Endothelial cell of umbilical vein (primary cell): ENCODE measurements around the gene SMYD4. TPM values are rescaled to one million over a fixed set of nuclear protein-coding genes. Genes with fewer than 3 reads are reported as not detected.

ENCODE experiments used
- BruUV-seq: library from RNA; stranded (reverse); fragments of 400-500 nt; replicated peaks from 2 replicates; lab custom pipeline; 2021; lab: Mats Ljungman, UMichigan
- CTCF ChIA-PET: fragments of 300-600, 350-600 bp; sonication (Branson Sonifier 250); formaldehyde crosslinking; loops from one replicate; lab custom pipeline; 2021; ENCODE audit warnings: antibody characterized with exemption, inconsistent platforms; lab: Charles Lee
- POLR2A ChIA-PET: fragments of 300-600, 350-600 bp; sonication (Branson Sonifier 250); formaldehyde crosslinking; loops from one replicate; lab custom pipeline; 2021; ENCODE audit warnings: antibody characterized with exemption, inconsistent platforms; lab: Charles Lee
- DNase-seq: peaks from one replicate; pipeline ENCODE4 v3.0.0-alpha.2; 2011; ENCODE audit warnings: low read depth, low spot score
- FAIRE-seq: peaks from 2 replicates; lab custom pipeline; 2011; peaks lifted over from hg19 to GRCh38; lab: Jason Lieb, UNC
- H2AFZ ChIP-seq: 2 replicates; pipeline ENCODE4 v1.6.0; 2012; ENCODE audit warnings: low read depth, low read length, control low read depth, inconsistent platforms
- H3K27ac ChIP-seq: 2 replicates; pipeline ENCODE4 v1.5.1; 2011; ENCODE audit warnings: low read depth, mild to moderate bottlenecking, control low read depth, low read length, moderate library complexity; ENCODE audit not compliant: insufficient read depth
- H3K27me3 ChIP-seq, 2 experiments: 2 replicates each; pipeline versions ENCODE4 v1.6.0 to v1.6.1; 2011; ENCODE audit warnings: low read length in 2 of 2, mixed read lengths in 1 of 2; ENCODE audit not compliant: control insufficient read depth in 2 of 2, insufficient read depth in 2 of 2
- H3K36me3 ChIP-seq, 2 experiments: 2 replicates in 1 of 2; 3 replicates in 1 of 2; pipeline ENCODE4 v1.5.1; 2011; ENCODE audit warnings: low read length in 2 of 2, mild to moderate bottlenecking in 1 of 2, moderate library complexity in 1 of 2; ENCODE audit not compliant: control insufficient read depth in 2 of 2, insufficient read depth in 2 of 2; ENCODE audit errors: extremely low read depth in 1 of 2
- H3K4me1 ChIP-seq: 3 replicates; pipeline ENCODE4 v1.5.1; 2011; ENCODE audit warnings: mild to moderate bottlenecking, low read length; ENCODE audit not compliant: control insufficient read depth, insufficient read depth; ENCODE audit errors: extremely low read depth
- H3K4me2 ChIP-seq: 2 replicates; pipeline ENCODE4 v1.6.1; 2011; ENCODE audit warnings: low read length, control low read depth, mixed read lengths; ENCODE audit not compliant: insufficient read depth
- H3K4me3 ChIP-seq, 3 experiments: fragments of 200-600 bp in 1 of 3; sonication (generic), shearing (Covaris generic) in 1 of 3; replicated peaks in 1 of 3; 2 replicates each; pipeline ENCODE4 v1.5.1; 2011 to 2016; ENCODE audit warnings: control low read depth in 3 of 3, low read length in 3 of 3, mild to moderate bottlenecking in 2 of 3, inconsistent platforms in 1 of 3, low read depth in 1 of 3, moderate library complexity in 1 of 3; ENCODE audit not compliant: insufficient read depth in 1 of 3
- H3K79me2 ChIP-seq: 2 replicates; pipeline ENCODE4 v1.6.0; 2012; ENCODE audit warnings: low read length, inconsistent platforms; ENCODE audit not compliant: control insufficient read depth, insufficient read depth
- H3K9ac ChIP-seq: replicated peaks from 2 replicates; pipeline ENCODE3; 2011; ENCODE audit warnings: low read length, control low read depth; ENCODE audit not compliant: insufficient read depth; ENCODE audit errors: extremely low read depth
- H3K9me1 ChIP-seq: replicated peaks from 3 replicates; pipeline ENCODE4 v1.6.0; 2011; ENCODE audit warnings: mild to moderate bottlenecking, low read length; ENCODE audit not compliant: control insufficient read depth, insufficient read depth; ENCODE audit errors: extremely low read depth
- H3K9me3 ChIP-seq: replicated peaks from 2 replicates; pipeline ENCODE4 v1.5.1; 2012; ENCODE audit warnings: low read length, inconsistent platforms; ENCODE audit not compliant: control insufficient read depth, insufficient read depth
- H4K20me1 ChIP-seq: replicated peaks from 2 replicates; pipeline ENCODE3; 2011; ENCODE audit warnings: mild to moderate bottlenecking, low read length; ENCODE audit not compliant: control insufficient read depth, insufficient read depth; ENCODE audit errors: extremely low read depth
- EZH2 ChIP-seq: IDR thresholded peaks from 2 replicates; pipeline ENCODE4 v1.6.1; 2012; ENCODE audit warnings: borderline replicate concordance, low read depth, mild to moderate bottlenecking, moderate library complexity, low read length, inconsistent platforms; ENCODE audit not compliant: severe bottlenecking
- FOS ChIP-seq: IDR thresholded peaks from 2 replicates; pipeline ENCODE4 v1.6.1; 2011; ENCODE audit warnings: mild to moderate bottlenecking, low read length, moderate library complexity, borderline replicate concordance; ENCODE audit not compliant: insufficient read depth
- GATA2 ChIP-seq: IDR thresholded peaks from 2 replicates; pipeline ENCODE4 v1.7.0; 2011; ENCODE audit warnings: low read depth, mild to moderate bottlenecking, moderate library complexity, mixed read lengths, low read length; ENCODE audit not compliant: insufficient read length, insufficient read depth
- JUN ChIP-seq: IDR thresholded peaks from 2 replicates; pipeline ENCODE4 v1.6.1; 2011; ENCODE audit warnings: borderline replicate concordance, low read depth; ENCODE audit not compliant: insufficient read length, insufficient read depth
- MYC ChIP-seq: IDR thresholded peaks from one replicate; pipeline ENCODE4 v1.6.1; 2011; ENCODE audit warnings: mild to moderate bottlenecking, low read depth, low read length
- POLR2A ChIP-seq: IDR thresholded peaks from 2 replicates; pipeline ENCODE4 v1.6.1; 2012; ENCODE audit warnings: low read depth, mild to moderate bottlenecking, control low read depth, low read length
- POLR2AphosphoS5 ChIP-seq: IDR thresholded peaks from 2 replicates; pipeline ENCODE4 v1.6.1; 2012; ENCODE audit warnings: low read depth, mild to moderate bottlenecking, control low read depth, low read length, moderate library complexity; ENCODE audit not compliant: insufficient read depth
- dilution Hi-C: fragments of 300-500 bp; cut with MboI; formaldehyde crosslinking; loops from one replicate; pipeline ENCODE4 v1.15.0; 2019; ENCODE audit warnings: low sequenced_read_pairs; ENCODE audit not compliant: extremely low pct_ligation_motif_present
- intact Hi-C: fragments of 100-400 bp; cut with micrococcal nuclease; formaldehyde crosslinking; loops from one replicate; pipeline ENCODE4 v1.10.0; 2022
- polyA plus RNA-seq, 4 experiments: library from polyadenylated mRNA; depleted of rRNA in 3 of 4; stranded (reverse) in 3 of 4; unstranded in 1 of 4; fragments of >200 nt; gene quantifications; 2 replicates each; pipeline versions ENCODE4 v1.2.1 to v1.2.3, GENCODE V29; 2011 to 2012; ENCODE audit warnings: missing spikeins in 1 of 4
- total RNA-seq: library from RNA; stranded (reverse); gene quantifications from 2 replicates; pipeline ENCODE4 v1.2.3, GENCODE V29; 2021
- TF ChIP-seq, protein P1 (sequence below), 2 donors: IDR thresholded peaks; 1 replicate in 1 of 2; 2 replicates in 1 of 2; pipeline ENCODE4 v1.5.1; 2011; ENCODE audit warnings: low read length in 2 of 2, mild to moderate bottlenecking in 2 of 2, moderate library complexity in 2 of 2, control low read depth in 1 of 2, inconsistent platforms in 1 of 2, low read depth in 1 of 2; ENCODE audit not compliant: insufficient read depth in 1 of 2; ENCODE audit errors: extremely low read depth in 1 of 2
- TF ChIP-seq, protein P2 (sequence below): IDR thresholded peaks from 2 replicates; pipeline ENCODE4 v1.6.1; 2011; ENCODE audit not compliant: insufficient read depth, insufficient read length

SMYD4 gene
- total and polyA plus RNA-seq, 2 donors (not counting 3 experiments of a cell fraction or from before 2014, with no cell fraction given), result 6.0 to 14.6 TPM

DNA sequence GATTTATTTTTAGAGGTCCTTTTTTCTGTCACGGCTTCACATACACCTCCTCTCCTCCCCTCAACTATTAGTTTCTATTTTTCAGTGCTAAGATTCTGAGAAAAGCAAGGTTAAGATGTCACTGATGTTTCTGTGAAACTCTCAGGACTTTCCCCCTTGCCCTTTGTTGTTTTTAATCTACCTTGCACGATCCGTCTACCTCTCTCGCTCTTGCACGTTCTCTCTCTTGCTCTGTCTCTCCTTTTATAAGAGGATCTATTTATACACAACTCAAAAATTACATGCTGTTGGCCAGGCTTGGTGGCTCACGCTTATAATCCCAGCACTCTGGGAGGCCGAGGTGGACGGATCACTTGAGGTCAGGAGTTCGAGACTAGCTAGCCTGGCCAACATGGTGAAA, 43.7 kb upstream of the SMYD4 start:
- Histone ChIP-seq H3K9me1 (no peaks in the 10 kb centered on the region), H3K4me3 (no peak overlapping the region), H4K20me1 (no peaks in the 10 kb centered on the region), H3K9ac (no peak overlapping the region), H3K27me3 (no peaks in the 10 kb centered on the region), H3K79me2 (no peaks in the 10 kb centered on the region), H3K9me3 (no peaks in the 10 kb centered on the region), H3K4me1 (no peaks in the 10 kb centered on the region), H3K4me2 (no peak overlapping the region), H2AFZ (no peak overlapping the region), H3K36me3 (peaks cover 4 to 6% of the 10 kb centered on the region in 2 experiments), H3K27ac (no peak overlapping the region)
- TF ChIP-seq POLR2AphosphoS5 (no peak), GATA2 (no peak), JUN (no peak), MYC (no peak), EZH2 (no peak), FOS (no peak), POLR2A (no peak)
- TF ChIP-seq, protein P1, sequence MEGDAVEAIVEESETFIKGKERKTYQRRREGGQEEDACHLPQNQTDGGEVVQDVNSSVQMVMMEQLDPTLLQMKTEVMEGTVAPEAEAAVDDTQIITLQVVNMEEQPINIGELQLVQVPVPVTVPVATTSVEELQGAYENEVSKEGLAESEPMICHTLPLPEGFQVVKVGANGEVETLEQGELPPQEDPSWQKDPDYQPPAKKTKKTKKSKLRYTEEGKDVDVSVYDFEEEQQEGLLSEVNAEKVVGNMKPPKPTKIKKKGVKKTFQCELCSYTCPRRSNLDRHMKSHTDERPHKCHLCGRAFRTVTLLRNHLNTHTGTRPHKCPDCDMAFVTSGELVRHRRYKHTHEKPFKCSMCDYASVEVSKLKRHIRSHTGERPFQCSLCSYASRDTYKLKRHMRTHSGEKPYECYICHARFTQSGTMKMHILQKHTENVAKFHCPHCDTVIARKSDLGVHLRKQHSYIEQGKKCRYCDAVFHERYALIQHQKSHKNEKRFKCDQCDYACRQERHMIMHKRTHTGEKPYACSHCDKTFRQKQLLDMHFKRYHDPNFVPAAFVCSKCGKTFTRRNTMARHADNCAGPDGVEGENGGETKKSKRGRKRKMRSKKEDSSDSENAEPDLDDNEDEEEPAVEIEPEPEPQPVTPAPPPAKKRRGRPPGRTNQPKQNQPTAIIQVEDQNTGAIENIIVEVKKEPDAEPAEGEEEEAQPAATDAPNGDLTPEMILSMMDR (IDR thresholded peaks at IDR 0.05; ENCODE audit: extremely low read depth in 1 of 2, insufficient read depth in 1 of 2, low read depth in 1 of 2, low read length in 2 of 2), result no peak
- TF ChIP-seq, protein P2, sequence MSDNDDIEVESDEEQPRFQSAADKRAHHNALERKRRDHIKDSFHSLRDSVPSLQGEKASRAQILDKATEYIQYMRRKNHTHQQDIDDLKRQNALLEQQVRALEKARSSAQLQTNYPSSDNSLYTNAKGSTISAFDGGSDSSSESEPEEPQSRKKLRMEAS, result no peak
- CTCF ChIA-PET, result no interaction called here
- POLR2A ChIA-PET, result no interaction called here
- intact Hi-C loops (no loop called here), dilution Hi-C loops (no loop called here)
- DNase-seq (no peak), FAIRE-seq (no peak)
- no TSS peak for BruUV-seq
